ENCODE data around the gene SLC17A4.

The SLC17A4 gene

GRCh38 chr6:25816252-25816651 is 61.7 kb downstream of the SLC17A4 start:
- no peak for DNase-seq (ENCODE audit: low read depth)

GRCh38 chr6:25821341-25821740 is 66.8 kb downstream of the SLC17A4 start:
- no peak for DNase-seq (ENCODE audit: low read depth)

- DNase-seq (ENCODE audit: low read depth) = no peak
Measured at GRCh38 chr6:25829375-25829774, 74.8 kb downstream of the SLC17A4 start.

GRCh38 chr6:25830458-25830857 is 75.9 kb downstream of the SLC17A4 start:
- DNase-seq (ENCODE audit: low read depth) = no peak

Data from stimulated activated CD8-positive, alpha-beta memory T cell treated with anti-CD3 and anti-CD28 coated beads, Interleukin-7, amount 100 ng/mL, for 24 hours (primary cell).